Motor neuron (in vitro differentiated cells): ENCODE results near the gene GRIK4. TPM values are rescaled to one million over a fixed set of nuclear protein-coding genes. Genes with fewer than 3 reads are reported as not detected.
A peak's percentile ranks its signal among the peaks of the same experiment; 100 is the strongest.
"Not testable (repeated sequence)": the region's sequence is repeated elsewhere in the genome, so short reads cannot be mapped to it uniquely, and the experiment has no call there.

Experiments
- ATAC-seq, 8 experiments: fragments of 200-7000 bp; cut with Tn5 transposase; replicated peaks in 6 of 8; 2 replicates each; pipeline ENCODE4 v1.8.0; 2021; ENCODE audit warnings: mild to moderate bottlenecking in 8 of 8, moderate library complexity in 8 of 8
- H3K27ac ChIP-seq, 2 donors: fragments of 250-450 bp; sonication (Bioruptor Pico); 2 replicates each; pipeline ENCODE4 v1.9.0; 2021; ENCODE audit warnings: antibody characterized with exemption in 2 of 2, mild to moderate bottlenecking in 2 of 2, moderate library complexity in 1 of 2
- H3K4me1 ChIP-seq, 2 donors: fragments of 250-450 bp; sonication (Bioruptor Pico); replicated peaks in 1 of 2; 2 replicates each; pipeline ENCODE4 v1.6.1; 2021; ENCODE audit warnings: antibody characterized with exemption in 2 of 2, mild to moderate bottlenecking in 2 of 2, moderate library complexity in 1 of 2
- H3K4me3 ChIP-seq, 5 donors: fragments of 250-450 bp; sonication (Bioruptor Pico); 2 replicates each; pipeline ENCODE4 v1.9.0; 2021; ENCODE audit warnings: antibody characterized with exemption in 5 of 5, mild to moderate bottlenecking in 5 of 5, moderate library complexity in 4 of 5
- WGBS, 10 experiments: fragments of 450-650 bp; shearing (Covaris generic); methylation state at CpG; one replicate each; pipeline ENCODE4 v1.0.0; 2022; 5-methylcytosine and 5-hydroxymethylcytosine counted together
- in situ Hi-C, 9 experiments: fragments of 400-800 bp; cut with MboI; loops; one replicate each; pipeline ENCODE4 v1.15.0; 2021; ENCODE audit warnings: low sequenced_read_pairs in 9 of 9, low pct_unique_long_range_greater_than_20kb in 2 of 9; ENCODE audit not compliant: unreplicated experiment in 9 of 9
- total RNA-seq, 8 experiments: library from RNA; unstranded; fragments of 300-600 nt; gene quantifications; 2 replicates each; pipeline versions ENCODE4 v1.2.3 to v1.2.4, GENCODE V29; 2022

Gene GRIK4
- total RNA-seq, 8 experiments from 2014 or later = 0.75 to 11.1 (median 1.7) TPM

DNA sequence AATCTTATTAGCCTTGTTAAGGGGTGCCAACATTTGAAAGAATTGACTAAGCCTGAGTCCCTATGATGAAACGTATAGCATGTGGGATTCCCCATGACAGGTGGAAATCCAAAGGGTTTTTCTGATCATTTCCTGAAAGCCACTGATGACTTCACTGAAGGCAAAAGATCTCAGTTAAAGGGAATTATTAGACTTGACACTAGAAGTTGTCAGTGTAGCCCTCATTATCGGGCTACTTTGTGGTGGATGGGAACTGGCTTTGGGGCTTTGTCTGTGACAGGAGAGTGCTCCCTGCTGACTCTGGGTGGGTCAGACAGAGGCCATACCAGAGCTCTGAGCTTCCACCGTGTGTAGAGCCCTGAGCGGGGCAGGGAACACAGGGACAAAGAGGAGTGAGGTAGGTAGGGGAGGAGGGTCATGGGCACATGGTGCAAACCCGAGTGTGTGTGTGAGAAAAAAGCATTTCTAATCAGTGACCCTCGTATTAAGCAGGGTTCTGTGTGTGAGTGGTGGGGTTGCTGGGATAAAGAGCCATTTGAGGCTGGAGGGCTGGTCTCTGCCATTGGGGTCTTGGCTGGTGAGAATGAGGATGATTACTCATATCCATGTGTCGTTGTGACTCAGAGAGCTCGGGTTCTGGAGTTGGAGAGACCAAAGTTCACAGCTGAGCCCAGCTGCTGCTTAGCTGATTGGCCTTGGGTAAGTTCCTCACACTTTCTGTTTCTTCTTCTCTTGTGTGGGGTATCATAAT, 101.1 kb downstream of the GRIK4 start:
- H3K27ac ChIP-seq = no peak overlapping the region
- H3K4me3 ChIP-seq = no peak overlapping the region
- in situ Hi-C loops = no loop called here
- peaks cover 13 to 20% of the 10 kb centered on the region in 2 donors for H3K4me1 ChIP-seq
- 0 to 84% (median 56%) methylated on average over 1 to 5 of the region's 8 CpGs; no CpG with 5 or more reads in 2 of the 10 experiments for WGBS, 10 experiments
- peak in 6 of 8 experiments; percentile 26 to 76 (median 46) for ATAC-seq

DNA sequence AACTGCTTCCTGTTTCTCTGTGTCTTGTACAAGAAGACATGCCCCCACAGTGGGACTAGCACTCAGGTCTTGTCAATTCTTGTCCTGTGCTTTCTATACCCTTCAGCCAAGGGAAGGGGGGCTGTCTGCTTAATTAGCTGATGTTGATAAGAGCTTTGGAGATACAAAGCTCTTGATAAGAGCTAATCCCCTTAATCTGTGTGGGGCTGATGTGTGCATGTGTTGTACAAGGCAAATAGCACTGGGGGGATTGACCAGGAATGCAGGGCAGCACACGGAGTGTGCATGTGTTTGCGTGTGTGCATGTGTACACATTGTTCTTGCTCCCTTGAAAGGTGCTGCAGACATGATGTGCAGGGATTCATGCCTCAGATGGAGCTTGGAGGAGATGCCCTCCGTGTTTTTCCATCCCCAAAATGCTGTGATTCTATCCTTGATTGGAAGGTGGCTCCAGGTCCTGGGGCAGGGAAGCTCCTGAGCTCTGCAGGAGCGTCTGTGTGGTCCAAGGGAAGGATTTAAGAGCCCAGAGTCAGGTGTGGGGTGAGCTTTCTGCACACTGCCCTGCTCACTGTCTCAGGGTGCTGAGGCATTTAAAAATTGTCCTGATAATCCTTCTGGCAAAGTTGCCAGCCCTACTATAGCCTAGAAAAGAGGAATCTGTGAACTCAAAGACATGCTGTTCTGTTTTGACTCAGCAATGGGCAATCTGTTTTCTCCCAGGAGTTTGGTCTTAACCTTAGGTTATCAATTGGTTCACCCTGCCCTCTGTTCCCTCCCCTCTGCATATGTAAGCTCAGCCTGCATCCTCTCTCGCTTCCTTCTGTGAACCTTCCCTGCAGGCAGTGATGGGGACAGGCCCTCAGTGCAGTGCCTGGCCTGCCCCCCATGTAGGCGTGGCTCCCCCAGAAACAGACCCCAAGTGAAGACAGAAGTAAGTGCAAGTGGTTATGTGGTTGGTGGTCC, 102.0 kb downstream of the GRIK4 start:
- ATAC-seq = no peak
- in situ Hi-C loops = no loop called here

GRCh38 chr11:120615391-120615790, 103.8 kb downstream of the GRIK4 start:
- in situ Hi-C loops = no loop called here
- no peak for ATAC-seq
- 0 to 100% methylated on average over 1 of the region's 2 CpGs; no CpG with 5 or more reads in 8 of the 10 experiments for WGBS, 10 experiments

More for the DNA sequence above, 102.0 kb downstream of the GRIK4 start:
- 33 to 83% (median 47%) methylated on average over 1 to 3 of the region's 6 CpGs; no CpG with 5 or more reads in 4 of the 10 experiments for WGBS, 10 experiments
- no peak overlapping the region for H3K4me3 ChIP-seq
- H3K4me1 ChIP-seq = peaks cover 11 to 16% of the 10 kb centered on the region in 2 donors
- no peak overlapping the region for H3K27ac ChIP-seq

DNA sequence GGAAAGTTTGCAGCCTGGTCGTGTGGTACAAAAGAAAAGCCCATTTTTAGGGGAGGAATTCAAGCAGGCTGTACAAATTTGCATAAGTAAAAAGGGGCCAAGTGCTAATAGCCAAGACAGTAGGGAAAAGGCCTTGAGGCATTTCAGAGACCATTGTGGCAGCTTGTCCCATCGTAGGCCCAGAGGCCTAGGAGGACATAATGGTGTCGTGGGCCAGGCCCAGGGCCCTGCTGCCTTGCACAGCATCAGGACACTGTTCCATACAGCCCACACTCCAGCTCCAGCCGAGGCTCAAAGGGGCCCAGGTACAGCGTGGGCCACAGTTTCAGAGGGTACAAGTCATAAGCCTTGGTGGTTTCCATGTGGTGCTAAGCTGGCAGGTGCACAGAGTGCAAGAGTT, 106.9 kb downstream of the GRIK4 start:
- no peak for ATAC-seq
- Histone ChIP-seq H3K4me3 (no peak overlapping the region), H3K27ac (no peak overlapping the region), H3K4me1 (peaks cover 6 to 7% of the 10 kb centered on the region in 2 donors)
- in situ Hi-C loops = no loop called here
- 9 to 100% (median 79%) methylated on average over 1 to 4 of the region's 5 CpGs for WGBS, 10 experiments

More at GRCh38 chr11:120615391-120615790, 103.8 kb downstream of the GRIK4 start:
- Histone ChIP-seq H3K4me3 (no peak overlapping the region), H3K4me1 (peaks cover 2 to 3% of the 10 kb centered on the region in 2 donors), H3K27ac (no peak overlapping the region)

DNA sequence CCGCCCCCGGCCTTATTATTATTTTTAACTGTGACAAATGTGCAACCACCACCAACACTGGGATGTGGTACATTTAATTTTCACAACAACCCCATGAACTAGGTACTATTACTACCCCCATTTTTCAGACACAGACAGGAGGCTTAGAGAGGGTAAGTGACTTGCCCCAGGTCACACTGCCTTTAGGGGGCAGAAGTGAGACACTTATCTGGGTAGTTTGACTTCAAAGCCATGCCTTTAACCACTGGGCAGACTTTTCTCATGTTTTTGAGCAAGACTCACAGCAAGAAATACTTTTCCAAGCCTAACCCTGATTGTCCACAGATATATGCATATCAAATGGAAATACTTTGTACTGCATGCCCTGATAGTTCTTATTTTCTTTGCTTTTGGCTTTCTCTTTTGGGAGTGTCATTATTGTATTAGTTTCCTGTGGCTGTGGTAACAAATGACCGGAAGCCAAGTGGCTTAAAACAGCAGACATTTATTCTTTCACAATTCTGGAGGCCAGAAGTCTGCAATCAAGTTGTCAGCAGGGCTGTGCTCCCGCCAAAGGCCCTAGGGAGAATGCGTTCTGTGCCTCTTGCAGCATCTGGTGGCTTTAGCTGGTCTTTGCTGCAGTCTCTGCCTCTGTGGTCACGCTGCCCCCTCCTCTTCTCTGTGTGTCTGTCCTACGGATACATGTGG, 110.8 kb downstream of the GRIK4 start:
- in situ Hi-C loops = no loop called here
- ATAC-seq = peak; percentile 27 to 92 (median 55)
- no peak overlapping the region for H3K27ac ChIP-seq
- peaks cover 16 to 19% of the 10 kb centered on the region in 2 donors for H3K4me1 ChIP-seq
- 0 to 100% (median 48%) methylated on average over 1 to 5 of the region's 7 CpGs; no CpG with 5 or more reads in 1 of the 10 experiments for WGBS, 10 experiments
- no peak overlapping the region for H3K4me3 ChIP-seq

GRCh38 chr11:120624992-120625391, 113.4 kb downstream of the GRIK4 start:
- 86 to 100% (median 91%) methylated on average over 1 to 12 of the region's 12 CpGs; no CpG with 5 or more reads in 3 of the 10 experiments for WGBS, 10 experiments
- ATAC-seq, H3K4me3 ChIP-seq, H3K27ac ChIP-seq, in situ Hi-C loops: not testable (repeated sequence)
- peaks cover 17 to 25% of the 10 kb centered on the region in 2 donors for H3K4me1 ChIP-seq

GRCh38 chr11:120625565-120625964, 114.0 kb downstream of the GRIK4 start:
- no peak for ATAC-seq
- WGBS, 10 experiments = 50 to 80% (median 65%) methylated on average over 1 to 2 of the region's 4 CpGs; no CpG with 5 or more reads in 6 of the 10 experiments
- in situ Hi-C loops = no loop called here
- Histone ChIP-seq H3K4me3 (no peak overlapping the region), H3K27ac (no peak overlapping the region), H3K4me1 (peaks cover 23 to 31% of the 10 kb centered on the region in 2 donors)

DNA sequence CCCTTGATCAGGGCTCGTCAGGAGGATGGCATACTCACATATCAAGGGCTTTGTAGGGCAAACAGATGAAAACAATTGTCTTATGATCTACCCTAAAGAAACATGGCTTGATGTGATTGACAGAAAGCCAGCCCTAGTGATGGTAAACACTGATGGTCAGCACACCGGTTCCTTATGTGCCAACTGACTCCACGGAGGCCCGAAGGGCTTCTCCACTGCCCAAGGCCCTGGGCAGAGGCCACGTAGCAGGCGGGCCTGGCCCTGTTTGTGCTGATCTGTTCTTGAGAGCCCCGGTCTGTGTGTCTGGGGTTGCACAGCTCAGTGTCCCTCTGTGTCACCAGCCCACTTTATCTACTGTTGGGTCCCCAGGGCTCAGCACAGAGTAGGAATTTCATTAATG, 115.2 kb downstream of the GRIK4 start:
- H3K4me3 ChIP-seq = no peak overlapping the region
- no peak for ATAC-seq
- H3K27ac ChIP-seq = no peak overlapping the region
- H3K4me1 ChIP-seq = peaks cover 26 to 39% of the 10 kb centered on the region in 2 donors
- 20 to 100% (median 97%) methylated on average over 1 to 5 of the region's 7 CpGs; no CpG with 5 or more reads in 4 of the 10 experiments for WGBS, 10 experiments
- in situ Hi-C loops = no loop called here

DNA sequence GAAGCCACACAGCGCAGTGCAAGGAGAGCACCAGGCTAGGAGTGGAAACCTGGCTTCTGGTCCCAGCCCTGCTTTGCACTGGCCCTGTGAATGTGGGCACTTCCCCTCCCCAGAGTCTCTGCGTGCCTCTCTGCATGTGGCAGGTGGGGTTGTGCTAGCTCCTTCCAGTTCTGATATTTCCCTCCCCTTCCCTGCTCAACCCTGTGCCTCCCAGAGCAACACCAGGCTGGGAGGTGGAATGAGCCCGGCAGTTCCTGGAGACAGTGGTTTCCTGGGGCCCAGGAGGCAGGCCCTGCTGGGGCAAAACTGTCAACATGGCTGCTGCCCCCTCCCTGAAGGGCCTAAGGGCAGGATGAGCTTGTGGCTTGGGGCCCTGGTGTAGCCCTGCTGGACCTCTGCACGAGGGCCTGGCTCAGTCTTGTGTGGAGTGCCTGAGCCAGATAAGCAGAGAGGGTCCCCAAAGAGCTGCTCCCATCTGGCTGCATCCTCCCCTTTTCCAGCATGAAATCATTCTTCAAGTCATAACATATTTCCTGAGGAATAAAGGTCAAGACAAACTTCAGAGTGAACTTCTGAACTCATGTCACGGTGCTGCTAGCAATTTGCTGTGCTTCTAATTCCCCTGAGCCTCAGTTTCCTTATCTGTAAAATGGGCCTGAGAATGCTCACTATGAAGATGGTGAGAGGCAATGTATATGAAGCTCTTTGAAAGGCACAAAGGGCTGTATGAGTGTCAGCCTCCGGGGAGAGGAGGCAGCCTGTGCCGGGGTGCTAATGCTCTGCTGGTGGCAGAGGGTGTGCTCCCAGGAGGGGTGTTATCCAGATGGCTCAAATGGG, 116.0 kb downstream of the GRIK4 start:
- H3K4me3 ChIP-seq = no peak overlapping the region
- in situ Hi-C loops = no loop called here
- WGBS, 10 experiments = 34 to 100% (median 65%) methylated on average over 1 to 6 of the region's 7 CpGs; no CpG with 5 or more reads in 3 of the 10 experiments
- peak in 4 of 8 experiments; percentile 39 to 82 (median 53) for ATAC-seq
- H3K4me1 ChIP-seq = peaks cover 24 to 37% of the 10 kb centered on the region in 2 donors
- H3K27ac ChIP-seq = no peak overlapping the region

DNA sequence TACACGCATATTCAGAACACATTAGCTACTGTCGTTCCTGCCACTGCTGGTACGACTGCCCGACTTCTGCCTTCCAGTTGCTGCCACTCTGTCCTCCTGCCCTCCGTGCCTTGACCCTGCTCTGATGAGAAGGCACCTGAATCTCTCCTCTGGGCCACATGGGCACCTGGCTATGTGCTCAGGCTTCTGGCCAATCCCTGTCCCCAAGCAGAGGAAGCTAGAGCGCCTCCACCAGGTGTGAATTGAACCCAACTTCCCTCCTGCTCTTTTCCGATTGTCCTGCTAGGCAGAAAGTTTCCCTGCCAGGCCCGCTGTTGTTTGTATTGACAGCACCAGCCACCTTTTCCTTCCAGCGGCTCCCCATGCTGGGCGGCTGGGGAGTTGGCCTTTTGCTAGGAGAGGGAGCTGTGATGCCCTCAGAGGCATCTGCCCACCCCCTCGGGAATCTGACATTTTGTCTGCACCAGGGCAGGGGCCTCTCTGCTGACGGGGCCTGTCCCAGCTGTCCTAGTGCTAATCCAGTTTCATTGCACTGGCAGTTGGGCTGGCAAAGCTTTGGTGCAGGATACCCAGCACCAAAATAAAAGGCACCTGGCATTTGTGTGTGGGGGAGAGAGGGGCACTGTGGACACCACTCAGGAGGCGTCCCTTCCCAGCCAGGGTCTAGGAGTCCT, 118.0 kb downstream of the GRIK4 start:
- Histone ChIP-seq H3K27ac (no peak overlapping the region), H3K4me1 (peaks cover 30 to 43% of the 10 kb centered on the region in 2 donors), H3K4me3 (no peak overlapping the region)
- WGBS, 10 experiments = 40 to 100% (median 82%) methylated on average over 1 to 8 of the region's 13 CpGs; no CpG with 5 or more reads in 2 of the 10 experiments
- in situ Hi-C loops = no loop called here
- ATAC-seq = peak in 5 of 8 experiments; percentile 39 to 64 (median 48)

- peak in 5 of 8 experiments; percentile 42 to 66 (median 59) for ATAC-seq
- H3K4me1 ChIP-seq = peaks cover 32 to 44% of the 10 kb centered on the region in 2 donors
- WGBS, 10 experiments = 0 to 80% (median 35%) methylated on average over 1 to 2 of the region's 2 CpGs; no CpG with 5 or more reads in 4 of the 10 experiments
- in situ Hi-C loops = no loop called here
- H3K4me3 ChIP-seq = no peak overlapping the region
- no peak overlapping the region for H3K27ac ChIP-seq
Measured at GRCh38 chr11:120630122-120630521, 118.6 kb downstream of the GRIK4 start.
